ENCODE data around the gene CIRBP. TPM values are rescaled to one million over a fixed set of nuclear protein-coding genes. Genes with fewer than 3 reads are reported as not detected.

CIRBP gene
- total RNA-seq, 2 experiments from 2014 or later = 207 to 210 TPM

DNA sequence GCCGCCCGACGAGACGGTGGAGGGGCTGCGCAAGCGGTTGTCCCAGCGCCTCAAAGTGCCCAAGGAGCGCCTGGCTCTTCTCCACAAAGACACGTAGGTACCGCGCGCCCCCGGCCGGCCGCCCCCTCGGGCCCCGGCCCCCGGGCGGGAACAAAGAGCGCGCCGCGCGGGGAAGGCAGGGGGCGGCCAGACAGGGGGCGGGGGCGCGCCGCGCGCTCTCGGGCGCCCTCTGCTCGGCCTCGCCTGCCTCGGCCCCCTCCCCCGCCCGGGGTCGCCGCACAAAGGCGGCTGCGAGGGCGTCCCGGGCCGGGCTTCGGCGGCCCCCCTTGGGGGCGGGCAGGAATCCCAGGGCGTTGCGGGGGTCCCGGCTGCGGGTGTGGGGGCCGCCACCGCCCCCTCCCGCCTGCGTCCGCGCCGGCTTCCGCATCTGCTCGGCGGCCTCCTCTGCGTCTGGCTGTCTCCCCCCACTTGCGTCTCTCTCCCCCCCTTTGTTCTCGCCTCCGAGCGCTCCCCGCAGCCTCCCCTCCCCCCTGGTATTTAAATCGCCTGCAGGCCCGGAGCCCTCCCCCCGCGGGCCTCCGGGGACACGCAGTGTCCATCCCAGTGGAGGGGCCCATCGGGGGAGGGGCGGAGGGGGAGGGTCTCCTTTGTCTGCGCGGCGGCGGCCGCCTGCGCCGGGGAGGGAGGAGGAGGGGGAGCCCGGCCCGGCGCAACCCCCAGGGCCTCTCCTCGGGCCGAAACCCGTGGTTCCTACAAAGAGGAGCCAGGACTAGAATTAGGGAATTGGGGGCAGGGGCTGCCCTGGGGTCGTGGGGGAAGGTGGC lies 18.5 kb upstream of the CIRBP start:
- ChIA-PET POLR2A (interaction anchor here (0.7 to 3.1 kb wide), 4 partner anchors 9 to 19 kb away, joined by 3 to 17 read pairs (median 4); partner anchors contain the start of gene CIRBP), CTCF (interaction anchor here (6.5 kb wide), 1 partner anchor 17 kb away, joined by 76 read pairs; the partner anchor contains the start of gene CIRBP)

DNA sequence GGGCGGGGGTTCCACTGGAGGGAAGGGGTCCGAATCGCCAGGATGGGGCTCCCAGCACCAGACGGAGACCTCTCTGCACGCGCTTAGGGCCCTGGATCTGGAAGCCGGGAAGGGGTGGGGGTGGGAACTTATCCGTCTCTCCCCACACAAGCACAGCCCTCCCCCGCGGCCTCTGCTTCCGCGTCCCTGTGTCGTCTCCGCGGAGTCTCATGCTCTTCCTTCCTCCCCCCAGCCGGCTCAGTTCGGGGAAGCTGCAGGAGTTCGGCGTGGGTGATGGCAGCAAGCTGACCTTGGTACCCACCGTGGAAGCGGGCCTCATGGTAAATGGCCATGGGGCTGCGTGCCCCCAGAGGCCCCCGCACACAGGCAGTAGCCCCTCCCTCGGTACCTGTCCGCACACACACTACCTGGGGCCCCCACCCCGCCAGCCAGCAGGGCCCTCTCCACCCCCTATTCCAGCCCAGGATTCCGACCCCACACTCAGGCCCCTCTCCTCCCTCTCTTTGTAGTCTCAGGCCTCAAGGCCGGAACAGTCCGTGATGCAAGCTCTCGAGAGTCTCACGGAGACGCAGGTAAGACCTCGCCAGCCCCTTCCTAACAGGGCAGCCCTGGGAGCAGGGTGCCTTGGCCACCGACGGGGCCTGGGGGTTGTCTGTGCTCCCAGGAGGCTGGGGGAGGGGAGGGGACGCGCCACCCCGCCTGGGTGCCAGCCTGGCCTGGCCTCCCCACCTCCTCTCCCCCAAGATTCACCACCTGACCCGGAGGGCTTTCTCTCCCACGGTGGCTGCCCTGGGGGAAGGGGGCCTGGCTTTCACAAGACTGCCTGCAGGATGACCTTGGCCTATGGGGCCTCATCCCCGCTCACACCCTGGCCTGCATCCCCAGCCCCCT lies 17.6 kb upstream of the CIRBP start:
- ChIA-PET POLR2A (interaction anchor here (0.6 to 3.1 kb wide), 3 partner anchors 10 to 18 kb away, joined by 3 to 17 read pairs (median 4); partner anchors contain the start of genes ATP5F1D and CIRBP), CTCF (interaction anchor here (6.5 kb wide), 1 partner anchor 16 kb away, joined by 76 read pairs; the partner anchor contains the start of gene CIRBP)

GRCh38 chr19:1252221-1252820 lies 16.8 kb upstream of the CIRBP start:
- ChIA-PET CTCF (interaction anchor here (0.8 to 17.9 kb wide), 6 partner anchors 8 to 118 kb away, joined by 3 to 373 read pairs (median 6); partner anchors contain the start of genes ATP5F1D and CIRBP), POLR2A (interaction anchor here (0.7 to 3.1 kb wide), 7 partner anchors 14 to 1006 kb away, joined by 3 to 17 read pairs (median 8); partner anchors contain the start of genes CIRBP and FAM174C)

DNA sequence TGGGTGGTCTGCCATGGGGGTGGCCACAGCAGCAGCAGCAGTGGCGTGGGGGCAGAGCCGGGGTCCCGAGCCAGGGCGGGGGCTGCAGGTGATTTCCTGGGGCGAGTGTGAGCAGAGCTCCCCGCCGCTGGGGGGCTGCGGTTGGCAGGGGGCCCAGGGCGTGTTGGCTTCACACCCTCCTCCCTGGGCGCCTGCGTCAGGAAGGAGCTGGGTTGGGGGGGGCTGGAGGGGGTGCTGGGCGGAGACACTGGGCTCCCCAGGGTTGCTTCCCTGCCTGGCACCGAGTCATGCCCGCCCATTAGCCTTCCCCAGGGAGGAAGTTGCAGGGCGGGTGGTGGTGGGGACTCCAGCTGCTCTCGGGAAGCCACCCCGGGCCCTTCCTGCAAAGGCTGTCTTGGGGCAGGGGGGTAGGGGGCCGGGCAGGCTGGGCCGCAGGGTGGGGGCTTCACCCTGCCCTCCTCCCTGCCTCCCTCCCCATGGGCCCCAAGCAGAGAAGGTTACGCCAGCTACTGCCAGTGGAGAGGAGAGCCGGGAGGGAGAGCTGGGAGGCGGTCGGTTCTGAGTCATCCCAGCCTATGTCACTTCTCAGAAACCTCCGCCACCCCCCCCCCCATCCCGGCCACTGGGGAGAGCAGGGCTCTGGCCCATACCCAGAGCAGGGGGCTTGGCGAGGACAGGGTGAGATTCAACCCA lies 16.2 kb upstream of the CIRBP start:
- CTCF ChIA-PET = interaction anchor here (0.5 to 17.9 kb wide), 9 partner anchors 9 to 887 kb away, joined by 3 to 373 read pairs (median 3); partner anchors contain the start of genes ATP5F1D and CIRBP
- POLR2A ChIA-PET = interaction anchor here (0.7 to 3.1 kb wide), 8 partner anchors 9 to 1005 kb away, joined by 3 to 17 read pairs (median 6); partner anchors contain the start of genes CIRBP and FAM174C

DNA sequence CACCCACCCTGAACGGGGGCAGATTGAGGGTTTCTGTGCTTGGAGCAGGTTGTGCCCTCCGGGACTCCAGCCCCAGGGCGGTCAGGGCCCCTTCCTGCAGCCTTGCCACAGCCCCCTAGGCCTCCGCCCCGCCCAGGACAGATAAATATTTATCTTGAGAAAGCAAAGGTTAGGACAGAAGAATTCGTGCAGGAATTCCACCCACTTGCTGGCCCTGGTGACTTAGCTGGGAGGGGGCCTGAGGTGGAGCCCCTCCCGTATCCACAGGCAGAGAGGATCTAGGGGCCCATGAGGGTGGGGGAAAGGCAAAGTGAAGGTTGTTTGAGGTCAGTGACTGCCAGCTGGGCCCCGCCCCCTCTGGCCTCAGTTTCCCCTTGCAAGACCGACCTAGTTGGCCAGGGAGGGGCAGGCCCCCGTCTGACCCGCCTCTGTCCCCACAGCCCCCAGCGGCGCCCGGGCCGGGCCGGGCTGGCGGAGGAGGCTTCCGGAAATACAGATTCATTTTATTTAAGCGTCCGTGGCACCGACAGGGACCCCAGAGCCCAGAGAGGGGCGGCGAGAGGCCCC lies 15.5 kb upstream of the CIRBP start:
- ChIA-PET POLR2A (interaction anchor here (0.7 to 3.1 kb wide), 6 partner anchors 10 to 267 kb away, joined by 3 to 17 read pairs (median 9); partner anchors contain the start of genes CIRBP and FAM174C), CTCF (interaction anchor here (0.5 to 17.9 kb wide), 8 partner anchors 8 to 887 kb away, joined by 3 to 373 read pairs (median 4); partner anchors contain the start of genes ATP5F1D and CIRBP)

GRCh38 chr19:1254081-1254527 lies 15.0 kb upstream of the CIRBP start:
- ChIA-PET CTCF (interaction anchor here (6.5 to 17.9 kb wide), 2 partner anchors 10 to 14 kb away, joined by 76 to 373 read pairs; partner anchors contain the start of genes ATP5F1D and CIRBP), POLR2A (interaction anchor here (1.9 to 3.1 kb wide), 2 partner anchors 12 to 15 kb away, joined by 17 read pairs; partner anchors contain the start of gene CIRBP)

GRCh38 chr19:1254530-1255185 lies 14.5 kb upstream of the CIRBP start:
- ChIA-PET POLR2A (interaction anchor here (1.0 kb wide), 1 partner anchor 12 kb away, joined by 4 read pairs; no protein-coding TSS in a partner anchor), CTCF (interaction anchor here (6.5 to 17.9 kb wide), 2 partner anchors 11 to 13 kb away, joined by 76 to 373 read pairs; partner anchors contain the start of genes ATP5F1D and CIRBP)

DNA sequence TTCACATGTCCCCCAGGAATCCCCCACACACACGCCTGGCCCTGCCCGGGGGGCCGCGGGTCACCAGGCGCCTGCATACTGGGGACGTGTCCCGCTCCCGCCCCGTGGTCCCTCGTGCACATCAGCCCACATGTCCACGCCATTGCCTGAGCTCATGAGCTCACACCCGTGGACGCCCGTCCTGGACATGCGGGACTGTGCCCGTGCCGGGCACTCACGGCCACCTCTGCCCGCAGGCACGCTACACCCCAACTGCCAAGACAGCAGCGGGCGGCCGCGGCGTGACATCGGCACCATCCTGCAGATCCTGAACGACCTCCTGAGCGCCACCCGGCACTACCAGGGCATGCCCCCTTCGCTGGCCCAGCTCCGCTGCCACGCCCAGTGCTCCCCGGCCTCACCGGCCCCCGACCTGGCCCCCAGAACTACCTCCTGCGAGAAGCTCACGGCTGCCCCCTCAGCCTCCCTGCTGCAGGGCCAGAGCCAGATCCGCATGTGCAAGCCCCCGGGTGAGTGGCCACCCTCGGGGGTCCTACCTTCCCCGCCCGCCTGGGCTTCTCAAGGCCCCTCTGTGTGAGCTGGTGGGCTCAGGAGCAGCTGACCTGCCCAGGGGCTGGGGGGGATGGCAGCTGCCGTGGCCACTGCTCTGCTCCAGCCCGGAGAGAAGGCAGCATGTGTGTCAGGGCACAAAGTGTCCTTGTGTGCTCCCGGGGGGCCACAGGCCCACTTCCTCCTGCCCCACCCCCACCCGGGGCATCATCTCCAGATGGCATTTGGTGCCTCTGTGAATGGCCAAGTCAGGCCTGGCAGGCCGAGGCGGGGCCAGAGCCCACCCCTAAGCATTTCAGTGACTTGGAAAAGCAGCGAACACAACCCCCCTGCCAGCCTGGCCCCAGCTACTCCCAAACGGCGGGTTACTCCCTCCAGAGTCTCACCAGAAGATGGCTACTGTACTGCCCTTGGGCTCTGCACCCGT lies 13.7 kb upstream of the CIRBP start:
- CTCF ChIA-PET = interaction anchor here (6.5 to 17.9 kb wide), 2 partner anchors 12 kb away, joined by 76 to 373 read pairs; partner anchors contain the start of genes ATP5F1D and CIRBP

GRCh38 chr19:1256646-1257474 lies 12.3 kb upstream of the CIRBP start:
- CTCF ChIA-PET = interaction anchor here (6.5 to 17.9 kb wide), 2 partner anchors 11 to 13 kb away, joined by 76 to 373 read pairs; partner anchors contain the start of genes ATP5F1D and CIRBP
- POLR2A ChIA-PET = interaction anchor here (0.5 to 1.4 kb wide), 2 partner anchors 10 to 12 kb away, joined by 3 to 4 read pairs; no protein-coding TSS in a partner anchor

More for the DNA sequence above, 13.7 kb upstream of the CIRBP start:
- POLR2A ChIA-PET = interaction anchor here (0.5 to 1.4 kb wide), 3 partner anchors 11 to 395 kb away, joined by 3 to 4 read pairs (median 4); no protein-coding TSS in a partner anchor

GRCh38 chr19:1257475-1258162 lies 11.5 kb upstream of the CIRBP start:
- ChIA-PET POLR2A (no interaction called here), CTCF (interaction anchor here (0.8 to 17.9 kb wide), 3 partner anchors 10 to 14 kb away, joined by 4 to 373 read pairs (median 76); partner anchors contain the start of genes ATP5F1D and CIRBP)

DNA sequence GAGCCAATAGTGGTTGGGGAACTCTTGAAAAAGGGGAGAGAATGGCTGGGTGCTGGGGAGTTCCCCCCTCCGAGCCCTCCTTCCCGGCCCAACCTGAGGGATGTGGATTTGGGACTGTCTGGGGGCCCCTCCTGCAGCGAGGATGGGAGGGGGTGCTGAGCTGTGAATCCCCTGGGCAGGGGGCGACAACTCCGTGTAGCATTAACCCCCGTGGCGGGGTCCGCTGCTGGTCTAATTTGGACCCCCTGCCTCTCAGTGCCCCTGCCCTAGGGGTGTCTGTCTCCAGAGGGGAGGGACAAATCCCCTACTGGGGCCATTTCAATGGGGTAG lies 11.0 kb upstream of the CIRBP start:
- POLR2A ChIA-PET = interaction anchor here (1.0 kb wide), 1 partner anchor 11 kb away, joined by 5 read pairs; the partner anchor contains the start of gene CIRBP
- CTCF ChIA-PET = interaction anchor here (0.8 to 17.9 kb wide), 2 partner anchors 13 to 14 kb away, joined by 4 to 373 read pairs; partner anchors contain the start of gene ATP5F1D

GRCh38 chr19:1258707-1259205 lies 10.4 kb upstream of the CIRBP start:
- CTCF ChIA-PET = interaction anchor here (17.9 kb wide), 1 partner anchor 15 kb away, joined by 373 read pairs; the partner anchor contains the start of gene ATP5F1D
- POLR2A ChIA-PET = interaction anchor here (1.0 to 1.4 kb wide), 2 partner anchors 10 to 14 kb away, joined by 4 to 5 read pairs; partner anchors contain the start of gene CIRBP

DNA sequence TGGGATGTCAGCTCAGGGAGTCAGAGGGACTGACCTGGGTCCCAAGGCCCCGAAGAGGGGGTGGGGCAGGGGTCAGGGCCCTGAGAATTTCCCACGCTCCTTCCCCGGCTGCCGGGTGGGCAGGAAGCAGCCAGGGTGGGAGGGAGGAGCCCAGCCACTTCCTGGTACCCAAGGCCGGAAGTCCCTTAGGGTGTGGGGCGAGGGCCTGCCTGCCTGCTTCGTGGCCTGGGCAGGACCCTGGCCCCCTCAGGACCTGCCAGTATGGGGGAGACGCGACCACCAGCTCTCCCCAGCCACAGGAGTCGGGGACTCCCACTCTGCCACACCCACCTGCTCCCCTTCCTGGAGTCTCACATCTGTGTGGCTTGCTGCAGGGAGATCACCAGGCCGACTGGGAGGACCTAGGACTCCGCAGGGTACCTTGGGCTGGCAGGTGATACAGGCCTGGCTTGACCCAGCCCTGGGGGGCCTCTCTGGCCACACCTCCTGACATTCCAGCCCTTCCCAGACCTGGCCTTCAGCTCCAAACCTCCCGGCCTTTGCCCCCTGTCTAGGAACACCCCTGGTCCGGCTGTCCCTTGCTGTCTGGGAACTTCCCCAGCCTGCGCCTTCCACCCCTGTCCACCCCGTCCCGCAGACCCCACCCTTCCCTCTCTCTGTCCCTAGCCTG lies 9.8 kb upstream of the CIRBP start:
- ChIA-PET CTCF (interaction anchor here (17.9 kb wide), 1 partner anchor 16 kb away, joined by 373 read pairs; the partner anchor contains the start of gene ATP5F1D), POLR2A (interaction anchor here (0.6 to 2.5 kb wide), 5 partner anchors 9 to 95 kb away, joined by 3 to 20 read pairs (median 4); partner anchors contain the start of gene CIRBP)

Measured in activated CD8-positive, alpha-beta memory T cell treated with anti-CD3 and anti-CD28 coated beads for 36 hours (primary cell).